ENCODE measurements around the gene KRT5. TPM values are rescaled to one million over a fixed set of nuclear protein-coding genes. Genes with fewer than 3 reads are reported as not detected.

Gene KRT5
- total RNA-seq, 1 experiment from 2014 or later = 89.7 TPM

DNA sequence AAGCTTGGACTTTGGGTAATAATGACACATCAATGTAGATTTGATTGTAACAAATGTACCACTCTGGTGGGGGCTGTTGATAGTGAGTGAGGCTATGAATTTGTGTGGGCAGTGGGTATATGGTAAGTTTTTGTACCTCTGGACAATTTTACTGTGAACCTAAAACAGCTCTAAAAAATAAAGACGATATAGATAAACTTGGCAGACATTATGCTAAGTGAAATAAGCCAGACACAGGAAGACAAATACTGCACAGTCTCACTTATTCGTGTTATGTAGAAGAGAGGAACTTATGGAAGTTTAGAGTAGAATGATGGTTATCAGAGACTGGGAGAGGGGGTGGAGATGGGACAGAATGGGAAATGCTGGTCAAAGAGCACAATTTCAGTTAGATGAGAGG lies 55.3 kb downstream of the KRT5 start:
- ChIA-PET POLR2A (ENCODE audit: unreplicated experiment) (interaction anchor here (0.6 kb wide), 1 partner anchor 401 kb away, joined by 3 read pairs; no protein-coding TSS in a partner anchor), CTCF (no interaction called here)
- intact Hi-C loops (cut with micrococcal nuclease; ENCODE audit: unreplicated experiment) = no loop called here
- no peak for TF ChIP-seq EZH2 (IDR thresholded peaks at IDR 0.05; ENCODE audit: low read depth)
- TF ChIP-seq, protein P1, sequence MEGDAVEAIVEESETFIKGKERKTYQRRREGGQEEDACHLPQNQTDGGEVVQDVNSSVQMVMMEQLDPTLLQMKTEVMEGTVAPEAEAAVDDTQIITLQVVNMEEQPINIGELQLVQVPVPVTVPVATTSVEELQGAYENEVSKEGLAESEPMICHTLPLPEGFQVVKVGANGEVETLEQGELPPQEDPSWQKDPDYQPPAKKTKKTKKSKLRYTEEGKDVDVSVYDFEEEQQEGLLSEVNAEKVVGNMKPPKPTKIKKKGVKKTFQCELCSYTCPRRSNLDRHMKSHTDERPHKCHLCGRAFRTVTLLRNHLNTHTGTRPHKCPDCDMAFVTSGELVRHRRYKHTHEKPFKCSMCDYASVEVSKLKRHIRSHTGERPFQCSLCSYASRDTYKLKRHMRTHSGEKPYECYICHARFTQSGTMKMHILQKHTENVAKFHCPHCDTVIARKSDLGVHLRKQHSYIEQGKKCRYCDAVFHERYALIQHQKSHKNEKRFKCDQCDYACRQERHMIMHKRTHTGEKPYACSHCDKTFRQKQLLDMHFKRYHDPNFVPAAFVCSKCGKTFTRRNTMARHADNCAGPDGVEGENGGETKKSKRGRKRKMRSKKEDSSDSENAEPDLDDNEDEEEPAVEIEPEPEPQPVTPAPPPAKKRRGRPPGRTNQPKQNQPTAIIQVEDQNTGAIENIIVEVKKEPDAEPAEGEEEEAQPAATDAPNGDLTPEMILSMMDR (conservative IDR thresholded peaks at IDR 0.05) = no peak
- H3K9me3 ChIP-seq (ENCODE audit: insufficient read depth, low read depth) = no peaks in the 10 kb centered on the region
- H3K36me3 ChIP-seq (ENCODE audit: low read depth) = no peaks in the 10 kb centered on the region
- no peaks in the 10 kb centered on the region for H3K27me3 ChIP-seq (ENCODE audit: insufficient read depth, low read depth)
- H3K79me2 ChIP-seq (ENCODE audit: low read depth) = no peaks in the 10 kb centered on the region
- no peak overlapping the region for H3K27ac ChIP-seq
- H3K4me3 ChIP-seq = no peak overlapping the region
- no TSS peak for BruUV-seq (replicated peaks)
- H3F3A ChIP-seq (ENCODE audit: insufficient read depth, low read depth) = no peaks in the 10 kb centered on the region
- H3K4me1 ChIP-seq (replicated peaks; ENCODE audit: insufficient read depth) = no peaks in the 10 kb centered on the region
- H4K20me1 ChIP-seq (ENCODE audit: insufficient read depth) = no peaks in the 10 kb centered on the region
- H2AFZ ChIP-seq = no peak overlapping the region
- H3K9me2 ChIP-seq (ENCODE audit: insufficient read depth) = no peaks in the 10 kb centered on the region
- no peak for DNase-seq
- no peak overlapping the region for H3K4me2 ChIP-seq

Other genes starting within 250 kb of the KRT5 start
- 2.7 and 5.7 TPM in 2 replicates for gene KRT86, start 245.7 kb downstream of the KRT5 start, total RNA-seq (2021)
- 2.5 and 4.3 TPM in 2 replicates for gene KRT81, start 228.9 kb downstream of the KRT5 start, total RNA-seq (2021)
- 0.43 TPM in 1 of 2 replicates, not detected in the other for gene KRT83, start 199.0 kb downstream of the KRT5 start, total RNA-seq (2021)
- gene KRT85, start 152.9 kb downstream of the KRT5 start, total RNA-seq (2021) = not detected in 2 replicates
- gene KRT84, start 134.7 kb downstream of the KRT5 start, total RNA-seq (2021) = not detected in 2 replicates
- not detected in 2 replicates for gene KRT82, start 114.1 kb downstream of the KRT5 start, total RNA-seq (2021)
- gene KRT75, start 86.0 kb downstream of the KRT5 start, total RNA-seq (2021) = not detected in 2 replicates
- gene KRT6B, start 68.2 kb downstream of the KRT5 start, total RNA-seq (2021) = 0.98 and 1.1 TPM in 2 replicates
- gene KRT6C, start 46.6 kb downstream of the KRT5 start, total RNA-seq (2021) = not detected in 2 replicates
- gene KRT6A, start 27.1 kb downstream of the KRT5 start, total RNA-seq (2021) = 55.9 and 87.5 TPM in 2 replicates
- gene KRT71, start 32.8 kb upstream of the KRT5 start, total RNA-seq (2021) = not detected in 2 replicates
- gene KRT74, start 53.4 kb upstream of the KRT5 start, total RNA-seq (2021) = not detected in 2 replicates
- not detected in 2 replicates for gene KRT72, start 81.1 kb upstream of the KRT5 start, total RNA-seq (2021)
- gene KRT73, start 98.2 kb upstream of the KRT5 start, total RNA-seq (2021) = not detected in 2 replicates
- gene KRT2, start 131.8 kb upstream of the KRT5 start, total RNA-seq (2021) = not detected in 2 replicates
- gene KRT1, start 160.0 kb upstream of the KRT5 start, total RNA-seq (2021) = not detected in 2 replicates
- not detected in 2 replicates for gene KRT77, start 183.1 kb upstream of the KRT5 start, total RNA-seq (2021)

Data from PC-9 (cell line).